Karpas-422 (cell line): ENCODE measurements around the gene PCDHGA8. TPM values are rescaled to one million over a fixed set of nuclear protein-coding genes. Genes with fewer than 3 reads are reported as not detected.

Experiments
- DNase-seq: peaks from one replicate; pipeline ENCODE4 v3.0.0-alpha.2; 2015
- H2AFZ ChIP-seq: fragments of 200-600 bp; sonication (generic); 2 replicates; pipeline ENCODE4 v1.6.1; 2014; ENCODE audit warnings: antibody characterized with exemption, low read length, mixed read lengths
- H3K27ac ChIP-seq: fragments of 200-600 bp; sonication (generic); 2 replicates; pipeline ENCODE4 v1.5.1; 2014; ENCODE audit warnings: mild to moderate bottlenecking, low read length, moderate library complexity
- H3K27me3 ChIP-seq: fragments of 200-600 bp; sonication (generic); 2 replicates; pipeline ENCODE4 v1.6.1; 2014; ENCODE audit warnings: low read length, mixed read lengths
- H3K36me3 ChIP-seq: fragments of 200-600 bp; sonication (generic); 2 replicates; pipeline ENCODE4 v1.6.1; 2014; ENCODE audit warnings: low read length, mixed read lengths; ENCODE audit not compliant: insufficient read depth
- H3K4me1 ChIP-seq: fragments of 200-600 bp; sonication (generic); 2 replicates; pipeline ENCODE4 v1.6.1; 2014; ENCODE audit warnings: mild to moderate bottlenecking, low read length, mixed read lengths
- H3K4me2 ChIP-seq: fragments of 200-600 bp; sonication (generic); 2 replicates; pipeline ENCODE4 v1.6.1; 2014; ENCODE audit warnings: low read length, low read depth, mild to moderate bottlenecking; ENCODE audit not compliant: poor library complexity, severe bottlenecking
- H3K4me3 ChIP-seq: fragments of 200-600 bp; sonication (generic); 2 replicates; pipeline ENCODE4 v1.5.1; 2014; ENCODE audit warnings: mild to moderate bottlenecking, antibody characterized with exemption, low read length, mixed read lengths
- H3K79me2 ChIP-seq: fragments of 200-600 bp; sonication (generic); 2 replicates; pipeline ENCODE4 v1.6.1; 2014; ENCODE audit warnings: mild to moderate bottlenecking, low read length, mixed read lengths
- H3K9ac ChIP-seq: fragments of 200-600 bp; sonication (generic); 2 replicates; pipeline ENCODE4 v1.6.0; 2014; ENCODE audit warnings: low read length
- H3K9me2 ChIP-seq: fragments of 200-600 bp; sonication (generic), shearing (Covaris generic); replicated peaks from 2 replicates; pipeline ENCODE4 v1.6.0; 2014; ENCODE audit warnings: mild to moderate bottlenecking, low read length, moderate library complexity; ENCODE audit not compliant: insufficient read depth
- H3K9me3 ChIP-seq: fragments of 300-700, 200-600 bp; sonication (generic); 2 replicates; pipeline ENCODE4 v1.6.1; 2014; ENCODE audit warnings: low read length, mixed read lengths
- H4K20me1 ChIP-seq: fragments of 200-600 bp; sonication (generic); 2 replicates; pipeline ENCODE4 v1.6.1; 2014; ENCODE audit warnings: mild to moderate bottlenecking, antibody characterized with exemption, low read length, low read depth; ENCODE audit not compliant: insufficient read depth
- total RNA-seq: library from RNA; depleted of rRNA; stranded (reverse); fragments of >200 nt; shearing (Covaris generic); gene quantifications from 2 replicates; pipeline ENCODE4 v1.2.3, GENCODE V29; 2014; ENCODE audit warnings: low replicate concordance

Gene PCDHGA8
- total RNA-seq, 1 experiment from 2014 or later, result 9.6 TPM

DNA sequence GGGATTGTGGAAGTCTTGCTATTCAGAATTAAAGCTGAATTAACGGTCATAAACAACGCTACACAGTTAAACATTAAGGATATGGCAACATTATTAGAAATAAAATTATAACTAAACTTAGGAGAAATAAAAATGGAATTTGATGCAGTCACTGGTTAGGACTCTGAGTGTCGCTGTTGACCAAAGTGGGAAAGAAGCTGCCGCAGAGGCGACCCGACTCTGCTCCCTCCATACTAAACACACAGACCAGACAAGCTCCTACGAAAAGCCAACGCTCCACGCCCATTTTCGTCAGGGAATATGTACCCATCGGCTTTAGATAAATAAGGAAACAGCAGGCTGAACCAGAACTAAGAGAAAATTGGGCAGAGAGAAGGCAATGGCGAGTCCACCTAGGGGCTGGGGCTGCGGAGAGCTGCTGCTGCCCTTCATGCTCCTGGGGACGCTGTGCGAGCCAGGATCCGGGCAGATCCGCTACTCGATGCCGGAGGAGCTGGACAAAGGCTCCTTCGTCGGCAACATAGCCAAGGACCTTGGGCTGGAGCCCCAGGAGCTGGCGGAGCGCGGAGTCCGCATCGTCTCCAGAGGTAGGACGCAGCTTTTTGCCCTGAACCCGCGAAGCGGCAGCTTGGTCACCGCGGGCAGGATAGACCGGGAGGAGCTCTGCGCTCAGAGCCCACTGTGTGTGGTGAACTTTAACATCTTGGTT is 28.3 kb upstream of the PCDHGA8 start, which contains the start of gene PCDHGA5:
TSS of gene PCDHGA5 (plus strand) at position 211 of the 709 bp plus-strand sequence. CDS start at position 380, 169 bp downstream.
- Histone ChIP-seq H4K20me1 (no peaks in the 10 kb centered on the region), H3K9ac (no peak within 1 kb of the TSS), H3K27ac (peak within 1 kb of the TSS; percentile 90), H3K36me3 (peaks cover 24% of the 10 kb centered on the region), H2AFZ (no peak within 1 kb of the TSS), H3K4me1 (peaks cover 40% of the 10 kb centered on the region), H3K79me2 (peaks cover 31% of the 10 kb centered on the region), H3K9me3 (peaks cover 24% of the 10 kb centered on the region; the same call in 1 of the 2 replicates), H3K27me3 (no peaks in the 10 kb centered on the region), H3K9me2 (no peaks in the 10 kb centered on the region), H3K4me3 (0 out of 2 replicates have a peak within 1 kb of the TSS, but pooled peaks have one; percentile 25), H3K4me2 (peak within 1 kb of the TSS; percentile 42)
- no peak for DNase-seq

- Histone ChIP-seq H2AFZ (no peak overlapping the region), H3K4me3 (no peak overlapping the region), H3K9me2 (no peaks in the 10 kb centered on the region), H3K27me3 (no peaks in the 10 kb centered on the region), H3K9me3 (peaks cover 27% of the 10 kb centered on the region), H3K4me1 (peaks cover 42% of the 10 kb centered on the region), H3K9ac (no peak overlapping the region), H3K4me2 (no peak overlapping the region), H3K79me2 (peaks cover 28% of the 10 kb centered on the region), H3K36me3 (peaks cover 29% of the 10 kb centered on the region), H4K20me1 (no peaks in the 10 kb centered on the region), H3K27ac (no peak overlapping the region)
- DNase-seq, result no peak
Measured at GRCh38 chr5:141366016-141366896, 26.2 kb upstream of the PCDHGA8 start.

GRCh38 chr5:141369994-141370848 is 22.2 kb upstream of the PCDHGA8 start, which contains the start of gene PCDHGB3:
Gene PCDHGB3, plus strand, starts transcription at chr5:141370242. Its CDS starts 153 bp downstream, at chr5:141370395.
- Histone ChIP-seq H3K27ac (peak within 1 kb of the TSS; percentile 81), H3K4me2 (peak within 1 kb of the TSS; percentile 78), H3K27me3 (no peaks in the 10 kb centered on the region), H3K79me2 (peaks cover 51% of the 10 kb centered on the region), H4K20me1 (no peaks in the 10 kb centered on the region), H3K4me3 (peak within 1 kb of the TSS; percentile 62), H2AFZ (peak within 1 kb of the TSS; percentile 31), H3K9me3 (peaks cover 47% of the 10 kb centered on the region), H3K4me1 (peaks cover 26% of the 10 kb centered on the region), H3K9me2 (no peaks in the 10 kb centered on the region), H3K36me3 (peaks cover 47% of the 10 kb centered on the region), H3K9ac (peak within 1 kb of the TSS; percentile 72)
- DNase-seq, result peak; percentile 95

DNA sequence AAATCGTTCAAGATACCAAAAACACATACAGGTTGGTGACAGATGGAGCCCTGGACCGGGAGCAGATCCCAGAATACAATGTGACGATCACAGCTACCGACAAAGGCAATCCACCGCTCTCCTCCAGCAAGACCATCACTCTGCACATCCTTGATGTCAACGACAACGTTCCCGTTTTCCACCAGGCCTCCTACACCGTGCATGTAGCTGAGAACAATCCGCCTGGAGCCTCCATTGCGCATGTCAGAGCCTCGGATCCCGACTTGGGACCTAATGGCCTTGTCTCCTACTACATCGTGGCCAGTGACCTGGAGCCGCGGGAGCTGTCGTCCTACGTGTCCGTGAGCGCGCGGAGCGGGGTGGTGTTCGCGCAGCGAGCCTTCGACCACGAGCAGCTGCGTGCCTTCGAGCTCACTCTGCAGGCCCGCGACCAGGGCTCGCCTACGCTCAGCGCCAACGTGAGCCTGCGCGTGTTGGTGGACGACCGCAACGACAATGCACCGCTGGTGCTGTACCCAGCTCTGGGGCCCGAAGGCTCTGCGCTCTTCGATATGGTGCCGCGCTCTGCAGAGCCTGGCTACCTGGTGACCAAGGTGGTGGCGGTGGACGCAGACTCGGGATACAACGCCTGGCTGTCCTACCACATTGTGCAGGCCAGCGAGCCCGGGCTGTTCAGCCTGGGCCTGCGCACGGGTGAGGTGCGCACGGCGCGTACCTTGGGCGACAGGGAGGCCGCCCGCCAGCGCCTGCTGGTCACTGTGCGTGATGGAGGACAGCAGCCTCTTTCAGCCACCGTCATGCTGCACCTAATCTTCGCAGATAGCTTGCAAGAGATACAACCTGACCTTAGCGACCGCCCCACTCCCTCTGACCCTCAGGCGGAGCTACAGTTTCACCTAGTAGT is 20.6 kb upstream of the PCDHGA8 start:
- no peak overlapping the region for H3K27ac ChIP-seq
- H3K27me3 ChIP-seq, result no peaks in the 10 kb centered on the region
- peak overlapping the region; percentile 17; the same call in 1 of the 2 replicates for H3K4me3 ChIP-seq

DNA sequence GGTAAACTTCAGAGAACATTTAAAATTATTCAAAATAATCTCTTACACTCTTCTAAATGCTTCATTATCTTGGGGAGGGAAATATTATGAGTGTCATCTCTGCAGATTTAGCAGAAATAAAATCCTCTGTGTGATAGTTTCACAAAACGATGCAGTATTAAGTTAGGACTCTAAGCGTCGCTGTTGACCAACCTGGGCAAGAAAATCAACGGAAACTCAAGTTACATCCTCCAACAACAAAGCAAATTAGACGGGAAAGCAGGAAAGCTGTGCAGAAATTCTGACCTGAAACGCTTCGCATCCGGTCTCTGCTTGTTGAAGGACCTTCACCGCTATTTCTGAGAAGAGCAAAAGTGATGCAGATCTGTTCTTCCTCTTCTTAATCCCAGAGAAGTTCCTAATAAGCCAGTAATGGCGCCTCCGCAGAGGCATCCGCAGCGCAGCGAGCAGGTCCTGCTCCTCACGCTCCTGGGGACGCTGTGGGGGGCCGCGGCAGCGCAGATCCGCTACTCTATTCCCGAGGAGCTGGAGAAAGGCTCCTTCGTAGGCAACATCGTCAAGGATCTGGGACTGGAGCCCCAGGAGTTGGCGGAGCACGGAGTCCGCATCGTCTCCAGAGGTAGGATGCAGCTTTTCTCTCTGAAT is 18.6 kb upstream of the PCDHGA8 start, which contains the start of gene PCDHGA6:
TSS of gene PCDHGA6 (plus strand) at position 219 of the 645 bp plus-strand sequence. CDS start at position 412, 193 bp downstream.
- Histone ChIP-seq H4K20me1 (no peaks in the 10 kb centered on the region), H3K4me1 (peaks cover 18% of the 10 kb centered on the region), H2AFZ (no peak within 1 kb of the TSS), H3K79me2 (peaks cover 65% of the 10 kb centered on the region), H3K9me2 (no peaks in the 10 kb centered on the region), H3K4me2 (no peak within 1 kb of the TSS), H3K27ac (no peak within 1 kb of the TSS), H3K4me3 (0 out of 2 replicates have a peak within 1 kb of the TSS, but pooled peaks have one; percentile 17), H3K9ac (no peak within 1 kb of the TSS), H3K9me3 (peaks cover 59% of the 10 kb centered on the region), H3K36me3 (peaks cover 59% of the 10 kb centered on the region), H3K27me3 (no peaks in the 10 kb centered on the region)
- DNase-seq, result no peak

More for the DNA sequence above, 20.6 kb upstream of the PCDHGA8 start:
- Histone ChIP-seq H2AFZ (no peak overlapping the region), H3K4me2 (no peak overlapping the region), H3K9me3 (peaks cover 50% of the 10 kb centered on the region), H3K4me1 (peaks cover 26% of the 10 kb centered on the region), H3K79me2 (peaks cover 54% of the 10 kb centered on the region), H3K9ac (no peak overlapping the region), H4K20me1 (no peaks in the 10 kb centered on the region), H3K9me2 (no peaks in the 10 kb centered on the region), H3K36me3 (peaks cover 47% of the 10 kb centered on the region)
- no peak for DNase-seq

- Histone ChIP-seq H3K79me2 (peaks cover 72% of the 10 kb centered on the region), H3K9me2 (no peaks in the 10 kb centered on the region), H3K27ac (no peak overlapping the region), H3K36me3 (peaks cover 67% of the 10 kb centered on the region), H4K20me1 (no peaks in the 10 kb centered on the region), H2AFZ (no peak overlapping the region), H3K4me2 (no peak overlapping the region), H3K4me1 (peaks cover 10% of the 10 kb centered on the region), H3K4me3 (no peak overlapping the region), H3K9me3 (peaks cover 61% of the 10 kb centered on the region), H3K9ac (no peak overlapping the region), H3K27me3 (no peaks in the 10 kb centered on the region)
- no peak for DNase-seq
Measured at GRCh38 chr5:141374627-141375026, 17.8 kb upstream of the PCDHGA8 start.
